ENCODE data around the gene TSPAN12.

DNA sequence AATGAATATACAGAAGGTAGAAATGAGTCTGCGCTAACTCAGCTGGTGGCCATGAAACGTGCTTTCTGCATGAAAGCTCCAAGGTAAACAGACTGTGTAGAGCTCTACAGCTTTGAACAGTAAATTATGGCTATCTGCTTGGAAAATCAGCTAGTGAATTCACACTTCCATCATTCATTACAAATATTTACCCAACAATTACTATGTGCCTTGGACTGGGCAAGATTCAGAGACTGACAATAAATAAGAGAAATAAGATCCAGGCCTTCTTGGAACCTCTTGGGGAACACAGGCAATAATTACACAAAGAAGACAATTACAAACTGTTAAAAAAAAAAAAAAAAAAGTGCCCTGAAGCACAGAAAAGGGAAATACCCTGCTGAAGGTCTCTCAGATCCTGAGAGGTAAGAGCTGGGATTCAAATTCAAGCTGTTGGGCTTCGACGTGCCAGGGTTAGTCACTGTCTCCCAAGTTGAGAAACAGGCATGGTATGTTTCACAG, 15.8 kb downstream of the TSPAN12 start:
- no peak for TF ChIP-seq POLR2AphosphoS5 (IDR thresholded peaks at IDR 0.05; ENCODE audit: low read depth, low read length)
- TF ChIP-seq, protein P1, sequence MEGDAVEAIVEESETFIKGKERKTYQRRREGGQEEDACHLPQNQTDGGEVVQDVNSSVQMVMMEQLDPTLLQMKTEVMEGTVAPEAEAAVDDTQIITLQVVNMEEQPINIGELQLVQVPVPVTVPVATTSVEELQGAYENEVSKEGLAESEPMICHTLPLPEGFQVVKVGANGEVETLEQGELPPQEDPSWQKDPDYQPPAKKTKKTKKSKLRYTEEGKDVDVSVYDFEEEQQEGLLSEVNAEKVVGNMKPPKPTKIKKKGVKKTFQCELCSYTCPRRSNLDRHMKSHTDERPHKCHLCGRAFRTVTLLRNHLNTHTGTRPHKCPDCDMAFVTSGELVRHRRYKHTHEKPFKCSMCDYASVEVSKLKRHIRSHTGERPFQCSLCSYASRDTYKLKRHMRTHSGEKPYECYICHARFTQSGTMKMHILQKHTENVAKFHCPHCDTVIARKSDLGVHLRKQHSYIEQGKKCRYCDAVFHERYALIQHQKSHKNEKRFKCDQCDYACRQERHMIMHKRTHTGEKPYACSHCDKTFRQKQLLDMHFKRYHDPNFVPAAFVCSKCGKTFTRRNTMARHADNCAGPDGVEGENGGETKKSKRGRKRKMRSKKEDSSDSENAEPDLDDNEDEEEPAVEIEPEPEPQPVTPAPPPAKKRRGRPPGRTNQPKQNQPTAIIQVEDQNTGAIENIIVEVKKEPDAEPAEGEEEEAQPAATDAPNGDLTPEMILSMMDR (IDR thresholded peaks at IDR 0.05): no peak
